Liver (tissue), 9 donors: ENCODE measurements around the gene CNTN1. TPM values are rescaled to one million over a fixed set of nuclear protein-coding genes. Genes with fewer than 3 reads are reported as not detected.

Experiments used
- DNase-seq: peaks from one replicate; pipeline ENCODE4 v3.0.0-alpha.2; 2017; ENCODE audit warnings: low spot score
- H3K27ac ChIP-seq, 2 donors: one replicate each; pipeline ENCODE4 v1.7.0; 2013; ENCODE audit warnings: inconsistent platforms in 2 of 2, low read length in 2 of 2, control low read depth in 1 of 2, low read depth in 1 of 2, mild to moderate bottlenecking in 1 of 2
- H3K27me3 ChIP-seq, 4 donors: one replicate each; pipeline versions ENCODE4 v1.6.1 to v1.7.0; 2013; ENCODE audit warnings: low read length in 3 of 4, inconsistent platforms in 1 of 4, mild to moderate bottlenecking in 1 of 4, moderate library complexity in 1 of 4; ENCODE audit not compliant: control insufficient read depth in 4 of 4, insufficient read depth in 4 of 4
- H3K36me3 ChIP-seq, 4 donors: one replicate each; pipeline versions ENCODE4 v1.6.1 to v1.7.0; 2013; ENCODE audit warnings: low read length in 3 of 4, mild to moderate bottlenecking in 3 of 4, low read depth in 1 of 4, moderate library complexity in 1 of 4; ENCODE audit not compliant: control insufficient read depth in 4 of 4, insufficient read depth in 3 of 4
- H3K4me1 ChIP-seq, 4 donors: one replicate each; pipeline versions ENCODE4 v1.6.1 to v1.7.0; 2013; ENCODE audit warnings: low read length in 3 of 4, mild to moderate bottlenecking in 3 of 4, moderate library complexity in 1 of 4; ENCODE audit not compliant: control insufficient read depth in 4 of 4, insufficient read depth in 4 of 4
- H3K4me3 ChIP-seq, 3 donors: one replicate each; pipeline versions ENCODE4 v1.6.1 to v1.7.0; 2013; ENCODE audit warnings: low read length in 3 of 3, control low read depth in 1 of 3, low read depth in 1 of 3, mild to moderate bottlenecking in 1 of 3
- H3K9ac ChIP-seq, 2 donors: one replicate each; pipeline ENCODE4 v1.7.0; 2013; ENCODE audit warnings: low read length in 2 of 2, mild to moderate bottlenecking in 2 of 2, moderate library complexity in 2 of 2, control low read depth in 1 of 2, low read depth in 1 of 2
- H3K9me3 ChIP-seq, 4 donors: one replicate each; pipeline versions ENCODE4 v1.6.1 to v1.7.0; 2013; ENCODE audit warnings: low read length in 3 of 4; ENCODE audit not compliant: control insufficient read depth in 4 of 4
- ATF3 ChIP-seq: IDR thresholded peaks from 2 replicates; pipeline ENCODE4 v1.6.1; 2016; ENCODE audit warnings: antibody characterized with exemption
- CTCF ChIP-seq: fragments of 150-350 bp; IDR thresholded peaks from 2 replicates; pipeline ENCODE4 v1.5.1; 2017; ENCODE audit warnings: improper control_type of control experiment, low read depth, low read length; ENCODE audit not compliant: missing input control
- FOXA1 ChIP-seq: IDR thresholded peaks from 2 replicates; pipeline ENCODE4 v1.6.1; 2016; ENCODE audit warnings: antibody characterized with exemption
- FOXA2 ChIP-seq: IDR thresholded peaks from 2 replicates; pipeline ENCODE4 v1.6.1; 2016; ENCODE audit warnings: antibody characterized with exemption
- GABPA ChIP-seq, 2 donors: IDR thresholded peaks in 1 of 2; conservative IDR thresholded peaks in 1 of 2; 2 replicates each; pipeline ENCODE4 v1.6.1; 2016; ENCODE audit warnings: antibody characterized with exemption in 2 of 2, mild to moderate bottlenecking in 1 of 2, moderate library complexity in 1 of 2
- HNF4A ChIP-seq, 2 donors: conservative IDR thresholded peaks; 2 replicates each; pipeline ENCODE4 v1.6.1; 2016; ENCODE audit warnings: antibody characterized with exemption in 2 of 2, mild to moderate bottlenecking in 2 of 2
- HNF4G ChIP-seq: IDR thresholded peaks from 2 replicates; pipeline ENCODE4 v1.6.1; 2016; ENCODE audit warnings: antibody characterized with exemption
- JUND ChIP-seq, 2 donors: IDR thresholded peaks; 2 replicates each; pipeline ENCODE4 v1.6.1; 2016; ENCODE audit warnings: antibody characterized with exemption in 2 of 2
- MAX ChIP-seq: IDR thresholded peaks from 2 replicates; pipeline ENCODE4 v1.6.1; 2016; ENCODE audit warnings: antibody characterized with exemption
- NR2F2 ChIP-seq: IDR thresholded peaks from 2 replicates; pipeline ENCODE4 v1.6.1; 2016; ENCODE audit warnings: antibody characterized with exemption
- RAD21 ChIP-seq, 2 donors: IDR thresholded peaks; 2 replicates each; pipeline ENCODE4 v1.6.1; 2016; ENCODE audit warnings: antibody characterized with exemption in 2 of 2, mild to moderate bottlenecking in 2 of 2
- REST ChIP-seq: IDR thresholded peaks from 2 replicates; pipeline ENCODE4 v1.6.1; 2016; ENCODE audit warnings: antibody characterized with exemption, mild to moderate bottlenecking
- RXRA ChIP-seq, 2 donors: IDR thresholded peaks; 2 replicates each; pipeline ENCODE4 v1.6.1; 2017 to 2018; ENCODE audit warnings: antibody characterized with exemption in 2 of 2, mild to moderate bottlenecking in 1 of 2
- SP1 ChIP-seq: IDR thresholded peaks from 2 replicates; pipeline ENCODE4 v1.6.1; 2018; ENCODE audit warnings: antibody characterized with exemption, mild to moderate bottlenecking
- TAF1 ChIP-seq: conservative IDR thresholded peaks from 2 replicates; pipeline ENCODE4 v1.6.1; 2016; ENCODE audit warnings: antibody characterized with exemption, mild to moderate bottlenecking
- YY1 ChIP-seq: IDR thresholded peaks from 2 replicates; pipeline ENCODE4 v1.6.1; 2016; ENCODE audit warnings: antibody characterized with exemption, mild to moderate bottlenecking
- ZBTB33 ChIP-seq: IDR thresholded peaks from 2 replicates; pipeline ENCODE4 v1.6.1; 2016; ENCODE audit warnings: antibody characterized with exemption
- WGBS: extraction: QIAGEN DNeasy Blood & Tissue Kit; methylation state at CpG from one replicate; pipeline ENCODE4 v1.1.7; 2013; 5-methylcytosine and 5-hydroxymethylcytosine counted together
- polyA plus RNA-seq, 2 donors: library from polyadenylated mRNA; stranded (reverse) in 1 of 2; unstranded in 1 of 2; fragments of 200-250 nt in 1 of 2; fragments of >200 nt in 1 of 2; fragmentation: Nextera tagmentation in 1 of 2; extraction: Ambion mirVana in 1 of 2; gene quantifications; one replicate each; pipeline versions ENCODE4 v1.2.1 to v1.2.3, GENCODE V29; 2013 to 2015
- total RNA-seq, 2 donors: library from RNA; depleted of rRNA; stranded (reverse); fragments of >200 nt; gene quantifications; one replicate each; pipeline ENCODE4 v1.2.3, GENCODE V29; 2014
- donor health status: healthy.
- donor health status: healthy.
- donor health status: healthy.
- donor health status: healthy.
- donor health status: healthy.

Gene CNTN1
- total and polyA plus RNA-seq, 4 donors, result 0.03 to 1.2 (median 0.43) TPM

GRCh38 chr12:40647651-40648050, 44.6 kb upstream of the CNTN1 start (continued):
- no peak for TF ChIP-seq MAX
- no peak for TF ChIP-seq RXRA (IDR thresholded peaks at IDR 0.05)
- TF ChIP-seq RAD21 (IDR thresholded peaks at IDR 0.05), result no peak
- no peak for TF ChIP-seq ZBTB33
- TF ChIP-seq FOXA2, result no peak
- no peak for TF ChIP-seq TAF1
- no peak for TF ChIP-seq SP1
- no peak for TF ChIP-seq FOXA1
- no peak for TF ChIP-seq NR2F2

GRCh38 chr12:40648519-40648918, 43.7 kb upstream of the CNTN1 start:
- Histone ChIP-seq H3K27ac (no peak overlapping the region), H3K27me3 (peaks cover 0 to 2% (median 0%) of the 10 kb centered on the region in 4 donors), H3K36me3 (no peaks in the 10 kb centered on the region), H3K4me1 (no peaks in the 10 kb centered on the region), H3K4me3 (no peak overlapping the region), H3K9ac (no peak overlapping the region), H3K9me3 (peaks cover 0 to 6% (median 1%) of the 10 kb centered on the region in 4 donors)
- WGBS, result 57% methylated on average over 1 of the region's 1 CpG
- TF ChIP-seq ATF3 (no peak), REST (no peak), FOXA1 (no peak), CTCF (no peak), SP1 (no peak), ZBTB33 (no peak), HNF4A (conservative IDR thresholded peaks at IDR 0.05) (no peak), MAX (no peak), JUND (IDR thresholded peaks at IDR 0.05) (no peak), RXRA (IDR thresholded peaks at IDR 0.05) (no peak), GABPA (IDR thresholded peaks at IDR 0.05 in 1 of 2, conservative IDR thresholded peaks at IDR 0.05 in 1 of 2) (no peak), HNF4G (no peak), YY1 (no peak), NR2F2 (no peak)
- no peak for DNase-seq
